GM21737 (cell line): Measurements from ENCODE around the gene LILRB4.
"Not testable (repeated sequence)": the region's sequence is repeated elsewhere in the genome, so short reads cannot be mapped to it uniquely, and the experiment has no call there.

ENCODE experiments used
- ATAC-seq: cut with Tn5 transposase; IDR thresholded peaks from one replicate; pipeline ENCODE4 v1.9.1; 2021; ENCODE audit warnings: mild to moderate bottlenecking, moderate library complexity; ENCODE audit not compliant: unreplicated experiment

LILRB4 gene

DNA sequence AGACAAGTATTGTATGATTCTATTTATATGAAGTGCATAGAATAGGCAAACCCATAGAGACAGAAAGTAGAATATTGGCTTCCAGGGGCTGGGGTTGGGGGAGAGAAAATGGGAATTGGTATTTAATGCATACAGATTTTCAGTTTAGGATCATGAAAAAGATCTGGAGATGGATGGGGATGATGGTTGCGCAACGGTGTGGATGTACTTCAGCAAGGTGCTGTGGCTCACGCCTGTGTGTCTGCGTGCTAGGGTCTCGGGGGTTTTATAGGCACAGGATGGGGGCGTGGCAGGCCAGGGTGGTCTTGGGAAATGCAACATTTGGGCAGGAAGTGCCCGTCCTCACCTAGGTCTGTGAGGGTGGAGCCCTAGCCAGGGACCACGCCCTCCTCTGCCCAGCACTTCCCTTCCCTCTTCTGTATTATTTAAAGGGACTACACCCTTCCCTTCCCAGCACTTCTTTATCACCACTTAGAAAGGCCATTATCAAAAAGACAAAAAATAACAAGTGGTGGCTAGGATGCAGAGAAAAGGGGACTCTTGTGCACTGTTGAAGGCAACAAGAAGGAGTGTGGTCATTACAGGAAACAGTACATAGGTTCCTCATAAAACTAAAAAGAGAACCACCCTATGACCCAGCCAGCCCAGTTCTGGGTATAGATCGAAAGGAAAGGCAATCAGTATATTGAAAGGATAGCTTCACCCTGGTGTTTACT lies 29.0 kb downstream of the LILRB4 start:
- no peak for ATAC-seq

DNA sequence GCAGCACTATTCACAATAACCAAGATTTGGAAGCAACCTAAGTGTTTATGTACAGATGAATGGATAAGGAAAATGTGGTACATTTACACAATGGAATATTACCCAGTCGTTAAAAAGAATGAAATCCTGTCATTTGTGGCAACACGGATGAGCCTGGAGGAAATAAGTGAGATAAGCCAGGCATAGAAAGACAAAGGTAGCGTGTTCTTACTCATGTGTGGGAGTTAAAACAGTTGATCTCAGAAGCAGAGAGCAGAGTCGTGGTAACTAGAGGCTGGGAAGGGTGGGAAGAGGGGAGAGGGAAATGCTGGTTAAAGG lies 29.5 kb downstream of the LILRB4 start:
- no peak for ATAC-seq

DNA sequence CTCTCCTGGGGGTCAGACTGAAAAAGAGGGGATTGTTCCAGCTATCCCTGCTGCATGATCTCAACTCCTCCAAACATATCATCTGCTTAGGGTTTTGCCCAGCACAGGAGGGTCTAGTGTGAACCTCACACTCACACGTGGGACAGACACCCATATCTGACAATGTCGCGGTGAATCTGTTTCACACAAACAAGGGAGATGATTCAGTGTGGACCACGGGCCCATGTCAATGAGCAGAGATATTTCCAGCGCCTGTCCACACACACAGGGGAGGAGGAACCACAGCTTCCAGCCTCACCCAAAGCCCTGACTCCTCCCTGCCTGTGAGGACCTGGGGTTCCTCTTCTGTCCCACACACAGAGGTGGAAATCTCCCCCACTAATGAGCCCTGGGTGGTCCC lies 31.9 kb downstream of the LILRB4 start:
- no peak for ATAC-seq

DNA sequence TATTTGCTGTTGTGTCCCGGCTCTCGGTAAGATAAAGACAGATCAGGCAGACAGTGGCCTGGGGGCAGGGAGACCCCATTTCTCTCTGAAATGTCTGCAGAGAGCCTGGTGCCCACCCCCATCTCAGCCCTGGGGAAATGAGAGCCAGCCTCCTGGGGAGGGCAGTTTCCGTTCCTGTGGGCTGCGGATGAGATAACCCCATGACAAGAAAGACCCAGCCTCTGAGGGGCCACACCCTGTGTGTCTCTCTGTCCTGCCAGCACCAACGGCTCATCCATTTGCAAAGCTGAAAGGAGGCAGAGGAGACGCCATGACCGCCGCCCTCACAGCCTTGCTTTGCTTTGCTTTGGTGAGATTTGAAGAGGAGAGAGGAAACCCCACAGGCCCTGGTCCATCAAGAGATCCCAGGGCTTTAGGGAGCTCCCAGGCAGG lies 33.3 kb downstream of the LILRB4 start:
- no peak for ATAC-seq

DNA sequence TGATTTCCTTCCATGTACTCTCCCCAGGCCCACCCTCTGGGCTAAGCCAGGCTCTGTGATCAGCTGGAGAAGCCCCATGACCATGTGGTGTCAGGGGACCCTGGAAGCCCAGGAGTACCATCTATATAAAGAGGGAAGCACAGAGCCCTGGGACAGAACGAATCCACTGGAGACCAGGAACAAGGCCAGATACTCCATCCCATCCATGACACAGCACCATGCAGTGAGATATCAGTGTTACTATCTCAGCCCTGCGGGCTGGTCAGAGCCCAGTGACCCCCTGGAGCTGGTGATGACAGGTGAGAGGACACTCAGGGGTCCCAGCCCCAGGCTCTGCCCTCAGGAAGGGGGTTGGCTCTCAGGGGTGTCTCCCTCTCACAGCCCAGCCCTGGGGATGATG lies 34.0 kb downstream of the LILRB4 start:
- ATAC-seq, result no peak

DNA sequence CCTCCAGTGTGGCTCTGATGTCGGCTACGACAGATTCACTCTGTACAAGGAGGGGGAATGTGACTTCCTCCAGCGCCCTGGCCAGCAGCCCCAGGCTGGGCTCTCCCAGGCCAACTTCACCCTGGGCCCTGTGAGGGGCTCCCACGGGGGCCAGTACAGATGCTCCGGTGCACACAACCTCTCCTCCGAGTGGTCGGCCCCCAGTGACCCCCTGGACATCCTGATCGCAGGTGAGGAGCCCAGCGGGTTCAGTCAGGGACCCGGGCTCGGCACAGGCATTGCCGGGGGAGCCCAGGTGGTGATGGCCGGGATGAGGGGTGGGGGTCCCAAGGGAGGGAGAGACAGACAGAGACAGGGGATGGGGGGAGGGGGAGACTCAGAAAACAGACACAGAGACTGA lies 34.9 kb downstream of the LILRB4 start:
- not testable (repeated sequence) for ATAC-seq

DNA sequence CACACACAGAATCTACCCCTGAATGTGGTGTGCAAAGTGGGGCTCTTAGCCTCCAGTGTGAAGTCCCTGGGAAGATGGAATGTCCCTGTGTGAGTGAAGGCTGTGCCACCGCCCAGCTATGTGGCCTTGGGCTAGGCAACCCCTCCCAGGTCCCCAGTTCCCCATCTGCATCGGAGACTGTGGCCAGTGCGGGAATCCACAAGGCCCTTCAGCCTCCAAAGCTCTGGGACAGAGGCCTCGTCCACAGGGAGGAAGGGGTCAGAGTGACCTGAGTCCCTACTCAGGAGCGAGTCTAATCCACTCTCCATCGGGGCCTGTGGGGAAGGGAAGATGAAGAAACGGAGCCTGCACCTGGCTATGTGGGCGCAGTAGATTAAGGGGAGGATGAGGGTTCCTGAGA lies 42.1 kb downstream of the LILRB4 start:
- ATAC-seq, result no peak

DNA sequence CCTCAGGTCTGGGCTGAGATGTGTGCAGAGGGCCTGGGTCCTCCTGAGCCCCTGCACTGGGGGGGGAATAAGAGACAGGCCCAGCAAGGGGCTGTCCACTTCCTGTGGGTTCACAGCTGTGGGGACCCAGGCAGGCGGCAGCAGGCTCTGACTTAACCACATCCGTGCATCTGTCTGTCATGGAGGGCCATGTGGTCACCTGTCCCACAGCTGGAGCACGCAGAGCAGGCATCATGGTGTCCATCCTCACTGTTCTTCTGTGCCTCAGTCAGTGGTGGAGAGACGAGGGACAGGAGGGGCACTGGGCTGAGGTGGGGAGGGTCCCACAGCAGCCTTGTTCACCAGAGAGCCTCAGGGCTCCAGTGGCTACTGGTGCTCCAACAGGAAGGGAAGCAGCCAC lies 45.2 kb downstream of the LILRB4 start:
- ATAC-seq, result no peak

DNA sequence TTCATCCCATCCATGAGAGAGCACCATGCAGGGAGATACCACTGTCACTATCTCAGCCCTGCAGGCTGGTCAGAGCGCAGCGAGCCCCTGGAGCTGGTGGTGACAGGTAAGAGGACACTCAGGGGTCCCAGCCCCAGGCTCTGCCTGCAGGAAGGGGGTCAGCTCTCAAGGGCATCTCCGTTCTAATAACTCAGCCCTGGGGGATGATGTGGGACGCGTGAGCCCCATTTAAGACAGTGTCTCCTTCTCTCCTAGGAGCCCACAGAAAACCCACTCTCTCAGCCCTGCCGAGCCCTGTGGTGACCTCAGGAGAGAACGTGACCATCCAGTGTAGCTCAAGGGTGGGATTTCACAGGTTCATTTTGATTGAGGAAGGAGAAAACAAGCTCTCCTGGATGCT lies 46.0 kb downstream of the LILRB4 start:
- no peak for ATAC-seq

DNA sequence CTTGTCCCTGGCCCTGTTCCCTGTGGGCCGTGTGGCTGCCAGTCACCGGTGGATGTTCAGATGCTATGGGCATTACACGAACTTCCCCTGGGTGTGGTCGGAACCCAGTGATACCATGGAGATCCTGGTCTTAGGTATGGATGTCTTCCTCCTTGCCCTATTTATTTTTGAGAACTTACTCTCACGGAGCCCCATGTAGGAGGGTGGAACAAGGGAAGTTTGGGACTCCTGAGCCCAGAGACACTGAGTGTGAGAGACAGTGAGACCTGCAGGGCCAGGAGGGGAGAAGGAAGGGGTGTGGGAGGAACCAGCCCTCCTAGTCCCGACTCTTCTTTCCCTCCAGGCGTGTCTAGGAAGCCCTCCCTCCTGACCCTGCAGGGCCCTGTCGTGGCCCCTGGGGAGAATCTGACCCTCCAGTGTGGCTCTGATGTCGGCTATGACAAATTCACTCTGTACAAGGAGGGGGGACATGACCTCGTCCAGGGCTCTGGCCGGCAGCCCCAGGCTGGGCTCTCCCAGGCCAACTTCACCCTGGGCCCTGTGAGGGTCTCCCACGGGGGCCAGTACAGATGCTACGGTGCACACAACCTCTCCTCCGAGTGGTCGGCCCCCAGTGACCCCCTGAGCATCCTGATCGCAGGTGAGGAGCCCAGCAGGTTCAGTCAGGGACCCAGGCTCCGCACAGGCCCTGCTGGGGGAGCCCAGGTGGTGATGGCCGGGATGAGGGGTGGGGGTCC lies 46.6 kb downstream of the LILRB4 start:
- ATAC-seq, result no peak

DNA sequence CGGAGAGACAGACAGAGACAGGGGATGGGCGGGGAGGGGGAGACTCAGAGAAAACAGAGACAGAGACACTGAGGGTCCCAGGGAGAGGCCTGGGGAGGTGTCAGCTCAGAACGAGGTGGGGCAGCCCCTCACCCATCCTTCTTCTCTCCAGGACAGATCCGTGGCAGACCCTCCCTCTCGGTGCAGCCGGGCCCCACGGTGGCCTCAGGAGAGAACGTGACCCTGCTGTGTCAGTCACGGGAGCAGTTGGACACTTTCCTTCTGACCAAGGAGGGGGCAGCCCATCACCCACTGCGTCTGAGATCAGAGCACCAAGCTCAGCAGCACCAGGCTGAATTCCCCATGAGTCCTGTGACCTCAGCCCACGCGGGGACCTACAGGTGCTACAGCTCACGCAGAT lies 47.2 kb downstream of the LILRB4 start:
- ATAC-seq, result not testable (repeated sequence)
